Smooth muscle cell (in vitro differentiated cells): Measurements from ENCODE around the gene ACTN4. TPM values are rescaled to one million over a fixed set of nuclear protein-coding genes. Genes with fewer than 3 reads are reported as not detected.
A peak's percentile ranks its signal among the peaks of the same experiment; 100 is the strongest.

Source experiments
- DNase-seq: peaks from one replicate; lab custom pipeline; 2025; ENCODE audit not compliant: unreplicated experiment; lab: John Stamatoyannopoulos, UW
- H2AFZ ChIP-seq: fragments of 200-600 bp; sonication (generic); 2 replicates; pipeline ENCODE4 v1.6.0; 2016; ENCODE audit warnings: antibody characterized with exemption, low read depth, mild to moderate bottlenecking
- H3F3A ChIP-seq: fragments of 200-600 bp; sonication (generic); 2 replicates; pipeline ENCODE4 v1.6.0; 2017; ENCODE audit warnings: antibody characterized with exemption, low read depth
- H3K27ac ChIP-seq: fragments of 200-600 bp; sonication (generic); 2 replicates; pipeline ENCODE4 v1.5.1; 2016; ENCODE audit warnings: low read depth, mild to moderate bottlenecking
- H3K27me3 ChIP-seq: fragments of 200-600 bp; sonication (generic); 2 replicates; pipeline ENCODE4 v1.6.1; 2016; ENCODE audit warnings: low read depth, mild to moderate bottlenecking
- H3K36me3 ChIP-seq: fragments of 200-600 bp; sonication (generic); 2 replicates; pipeline ENCODE4 v1.5.1; 2016; ENCODE audit warnings: low read depth
- H3K4me1 ChIP-seq: fragments of 200-600 bp; sonication (generic); 2 replicates; pipeline ENCODE4 v1.5.1; 2016; ENCODE audit warnings: low read depth
- H3K4me2 ChIP-seq: fragments of 200-600 bp; sonication (generic); 2 replicates; pipeline ENCODE4 v1.6.0; 2016; ENCODE audit warnings: mild to moderate bottlenecking
- H3K4me3 ChIP-seq: fragments of 200-600 bp; sonication (generic); 2 replicates; pipeline ENCODE4 v1.5.1; 2016; ENCODE audit warnings: mild to moderate bottlenecking
- H3K79me2 ChIP-seq: fragments of 200-600 bp; sonication (generic); 2 replicates; pipeline ENCODE4 v1.6.0; 2016; ENCODE audit warnings: low read depth, mild to moderate bottlenecking
- H3K9ac ChIP-seq: fragments of 200-600 bp; sonication (generic); 2 replicates; pipeline ENCODE4 v1.6.0; 2016; ENCODE audit warnings: low read depth
- H3K9me3 ChIP-seq: fragments of 200-600 bp; sonication (generic); replicated peaks from 2 replicates; pipeline ENCODE4 v1.5.1; 2016; ENCODE audit warnings: low read depth
- H4K20me1 ChIP-seq: fragments of 200-600 bp; sonication (generic); 2 replicates; pipeline ENCODE4 v1.6.0; 2016; ENCODE audit warnings: low read depth
- WGBS: methylation state at CpG from one replicate; pipeline ENCODE4 v1.1.7; 2016; ENCODE audit warnings: low lambda C conversion rate; 5-methylcytosine and 5-hydroxymethylcytosine counted together
- polyA plus RNA-seq: library from polyadenylated mRNA; unstranded; fragments of >200 nt; fragmentation: Nextera tagmentation; extraction: Ambion mirVana; gene quantifications from 2 replicates; pipeline ENCODE4 v1.2.1, GENCODE V29; 2016
- total RNA-seq: library from RNA; depleted of rRNA; stranded (reverse); fragments of >200 nt; gene quantifications from 2 replicates; pipeline ENCODE4 v1.2.3, GENCODE V29; 2014
- TF ChIP-seq, protein P1 (sequence below): fragments of 200-600 bp; sonication (generic); IDR thresholded peaks from 2 replicates; pipeline ENCODE4 v1.5.1; 2017; ENCODE audit warnings: borderline replicate concordance, mild to moderate bottlenecking, antibody characterized with exemption; ENCODE audit not compliant: insufficient read depth, poor library complexity, severe bottlenecking

Gene ACTN4
- total and polyA plus RNA-seq, 2 experiments from 2014 or later = 53.8 to 311 TPM

- no peaks in the 10 kb centered on the region for H3K4me1 ChIP-seq
- DNase-seq = no peak
- peaks cover 24% of the 10 kb centered on the region for H3F3A ChIP-seq
- H3K4me2 ChIP-seq = peak overlapping the region; percentile 84
- WGBS = 2% methylated on average over 22 of the region's 42 CpGs
- H4K20me1 ChIP-seq = no peaks in the 10 kb centered on the region
- TF ChIP-seq, protein P1, sequence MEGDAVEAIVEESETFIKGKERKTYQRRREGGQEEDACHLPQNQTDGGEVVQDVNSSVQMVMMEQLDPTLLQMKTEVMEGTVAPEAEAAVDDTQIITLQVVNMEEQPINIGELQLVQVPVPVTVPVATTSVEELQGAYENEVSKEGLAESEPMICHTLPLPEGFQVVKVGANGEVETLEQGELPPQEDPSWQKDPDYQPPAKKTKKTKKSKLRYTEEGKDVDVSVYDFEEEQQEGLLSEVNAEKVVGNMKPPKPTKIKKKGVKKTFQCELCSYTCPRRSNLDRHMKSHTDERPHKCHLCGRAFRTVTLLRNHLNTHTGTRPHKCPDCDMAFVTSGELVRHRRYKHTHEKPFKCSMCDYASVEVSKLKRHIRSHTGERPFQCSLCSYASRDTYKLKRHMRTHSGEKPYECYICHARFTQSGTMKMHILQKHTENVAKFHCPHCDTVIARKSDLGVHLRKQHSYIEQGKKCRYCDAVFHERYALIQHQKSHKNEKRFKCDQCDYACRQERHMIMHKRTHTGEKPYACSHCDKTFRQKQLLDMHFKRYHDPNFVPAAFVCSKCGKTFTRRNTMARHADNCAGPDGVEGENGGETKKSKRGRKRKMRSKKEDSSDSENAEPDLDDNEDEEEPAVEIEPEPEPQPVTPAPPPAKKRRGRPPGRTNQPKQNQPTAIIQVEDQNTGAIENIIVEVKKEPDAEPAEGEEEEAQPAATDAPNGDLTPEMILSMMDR = no peak
- no peak overlapping the region for H3K27ac ChIP-seq
- no peaks in the 10 kb centered on the region for H3K36me3 ChIP-seq
- no peaks in the 10 kb centered on the region for H3K79me2 ChIP-seq
- H2AFZ ChIP-seq = no peak overlapping the region
- peak overlapping the region; percentile 39 for H3K9ac ChIP-seq
- peak overlapping the region; percentile 48 for H3K4me3 ChIP-seq
- no peaks in the 10 kb centered on the region for H3K9me3 ChIP-seq
- no peaks in the 10 kb centered on the region for H3K27me3 ChIP-seq
These were observed 88.6 kb downstream of the ACTN4 start for GRCh38 chr19:38736036-38736412.

- no peaks in the 10 kb centered on the region for H3K79me2 ChIP-seq
- TF ChIP-seq, protein P1 = no peak
- no peak overlapping the region for H2AFZ ChIP-seq
- peak overlapping the region; percentile 39 for H3K9ac ChIP-seq
- H3K27ac ChIP-seq = no peak overlapping the region
- no peak for DNase-seq
- peak overlapping the region; percentile 48 for H3K4me3 ChIP-seq
- no peaks in the 10 kb centered on the region for H4K20me1 ChIP-seq
- peak overlapping the region; percentile 84 for H3K4me2 ChIP-seq
- H3K36me3 ChIP-seq = no peaks in the 10 kb centered on the region
- no peaks in the 10 kb centered on the region for H3K27me3 ChIP-seq
- WGBS = 15% methylated on average over 24 of the region's 36 CpGs
- H3K9me3 ChIP-seq = no peaks in the 10 kb centered on the region
- H3F3A ChIP-seq = peaks cover 18% of the 10 kb centered on the region
- no peaks in the 10 kb centered on the region for H3K4me1 ChIP-seq
These were observed 89.2 kb downstream of the ACTN4 start for GRCh38 chr19:38736413-38737280.

DNA sequence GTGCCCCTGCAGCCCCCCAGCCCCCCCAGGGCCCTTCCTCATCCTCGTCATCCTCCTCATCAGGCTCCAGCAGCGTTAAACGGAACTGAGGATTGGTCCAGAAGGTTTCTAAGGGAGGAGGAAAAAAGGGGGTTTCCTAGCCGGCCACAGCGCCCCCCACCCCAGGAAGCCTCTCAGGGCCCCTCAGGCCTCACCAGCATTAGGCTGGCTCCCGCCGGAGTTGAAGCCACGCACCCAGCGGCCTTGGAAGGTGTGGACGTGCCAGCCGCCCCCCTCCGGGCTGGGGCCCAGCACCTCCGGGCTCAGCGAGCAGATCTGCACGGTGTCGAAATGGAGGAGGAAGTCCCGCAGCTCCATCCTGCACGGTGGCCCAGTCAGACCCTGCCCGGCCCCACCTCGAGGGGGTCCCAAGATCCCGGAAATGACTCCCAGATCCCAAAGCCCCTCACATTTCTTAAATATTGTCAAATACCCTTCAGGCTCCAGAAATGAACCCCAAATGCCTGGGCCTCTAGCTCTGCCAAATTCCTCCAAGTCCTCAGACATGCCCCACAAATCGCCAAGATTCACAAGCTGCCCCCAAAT, 89.9 kb downstream of the ACTN4 start:
- Histone ChIP-seq H3K9ac (no peak overlapping the region), H3K27me3 (no peaks in the 10 kb centered on the region), H3K4me3 (no peak overlapping the region), H3F3A (peaks cover 13% of the 10 kb centered on the region), H3K9me3 (no peaks in the 10 kb centered on the region), H3K36me3 (no peaks in the 10 kb centered on the region), H3K27ac (no peak overlapping the region), H4K20me1 (no peaks in the 10 kb centered on the region), H3K4me1 (no peaks in the 10 kb centered on the region), H2AFZ (no peak overlapping the region), H3K79me2 (no peaks in the 10 kb centered on the region), H3K4me2 (no peak overlapping the region)
- WGBS = 84% methylated on average over 22 of the region's 22 CpGs
- TF ChIP-seq, protein P1 = no peak
- no peak for DNase-seq
